CD14-positive monocyte (primary cell): Measurements from ENCODE around the gene NSD1. TPM values are rescaled to one million over a fixed set of nuclear protein-coding genes. Genes with fewer than 3 reads are reported as not detected.

Experiments
- DNase-seq, 3 donors: peaks; one replicate each; pipeline ENCODE4 v3.0.0-alpha.2; 2011 to 2022
- H2AFZ ChIP-seq: 2 replicates; pipeline ENCODE4 v1.6.0; 2012; ENCODE audit warnings: mild to moderate bottlenecking, low read depth, low read length, inconsistent platforms; ENCODE audit not compliant: insufficient read depth, poor library complexity, severe bottlenecking
- H3K27ac ChIP-seq, 2 donors: 1 replicate in 1 of 2; 2 replicates in 1 of 2; pipeline ENCODE4 v1.5.1; 2012 to 2013; ENCODE audit warnings: low read length in 2 of 2, control low read depth in 1 of 2, inconsistent platforms in 1 of 2, low read depth in 1 of 2, mild to moderate bottlenecking in 1 of 2
- H3K27me3 ChIP-seq, 2 donors: one replicate each; pipeline versions ENCODE4 v1.6.0 to v1.6.1; 2011 to 2013; ENCODE audit warnings: low read length in 2 of 2; ENCODE audit not compliant: control insufficient read depth in 2 of 2, insufficient read depth in 2 of 2
- H3K36me3 ChIP-seq, 2 donors: replicated peaks in 1 of 2; 1 replicate in 1 of 2; 2 replicates in 1 of 2; pipeline versions ENCODE4 v1.5.1 to v1.6.1; 2012 to 2013; ENCODE audit warnings: low read length in 2 of 2, control low read depth in 1 of 2, inconsistent platforms in 1 of 2, mild to moderate bottlenecking in 1 of 2; ENCODE audit not compliant: insufficient read depth in 2 of 2, control insufficient read depth in 1 of 2
- H3K4me1 ChIP-seq, 2 donors: 1 replicate in 1 of 2; 2 replicates in 1 of 2; pipeline versions ENCODE4 v1.5.1 to v1.6.1; 2012 to 2013; ENCODE audit warnings: low read length in 2 of 2, control low read depth in 1 of 2, inconsistent platforms in 1 of 2, mild to moderate bottlenecking in 1 of 2, moderate library complexity in 1 of 2; ENCODE audit not compliant: insufficient read depth in 2 of 2, control insufficient read depth in 1 of 2
- H3K4me2 ChIP-seq: replicated peaks from 2 replicates; pipeline ENCODE3; 2012; ENCODE audit warnings: low read length, moderate library complexity, mild to moderate bottlenecking; ENCODE audit not compliant: poor library complexity, severe bottlenecking; ENCODE audit errors: extremely low read depth
- H3K4me3 ChIP-seq, 3 experiments: fragments of 200-600 bp in 1 of 3; sonication (generic) in 1 of 3; replicated peaks in 1 of 3; 1 replicate in 2 of 3; 2 replicates in 1 of 3; pipeline ENCODE4 v1.5.1; 2011 to 2013; ENCODE audit warnings: low read length in 3 of 3, mild to moderate bottlenecking in 3 of 3, control low read depth in 2 of 3, low read depth in 2 of 3, inconsistent platforms in 1 of 3, moderate library complexity in 1 of 3
- H3K79me2 ChIP-seq: 2 replicates; pipeline ENCODE4 v1.6.0; 2012; ENCODE audit warnings: mild to moderate bottlenecking, control low read depth, inconsistent platforms, low read length, moderate library complexity; ENCODE audit not compliant: insufficient read depth
- H3K9ac ChIP-seq: 2 replicates; pipeline ENCODE4 v1.6.0; 2017; ENCODE audit warnings: low read length, mild to moderate bottlenecking; ENCODE audit not compliant: insufficient read depth, poor library complexity, severe bottlenecking
- H3K9me3 ChIP-seq, 2 donors: replicated peaks in 1 of 2; 1 replicate in 1 of 2; 2 replicates in 1 of 2; pipeline versions ENCODE4 v1.5.1 to v1.6.1; 2012 to 2013; ENCODE audit warnings: low read length in 2 of 2, control low read depth in 1 of 2; ENCODE audit not compliant: control insufficient read depth in 1 of 2, insufficient read depth in 1 of 2
- H4K20me1 ChIP-seq: 2 replicates; pipeline ENCODE4 v1.6.0; 2012; ENCODE audit warnings: mild to moderate bottlenecking, low read length, control low read depth, moderate library complexity; ENCODE audit not compliant: insufficient read depth
- H3K27ac Mint-ChIP-seq, 7 donors: one replicate each; pipeline ENCODE4 v1.8.0; 2020; ENCODE audit warnings: mild to moderate bottlenecking in 7 of 7, mixed read lengths in 7 of 7, moderate library complexity in 6 of 7, inconsistent platforms in 2 of 7
- H3K27me3 Mint-ChIP-seq, 3 donors: one replicate each; pipeline ENCODE4 v1.8.0; 2021 to 2022; ENCODE audit warnings: low read depth in 3 of 3, mild to moderate bottlenecking in 3 of 3, mixed read lengths in 3 of 3, moderate library complexity in 3 of 3, inconsistent platforms in 1 of 3
- H3K36me3 Mint-ChIP-seq, 2 donors: one replicate each; pipeline ENCODE4 v1.8.0; 2020; ENCODE audit warnings: mixed read lengths in 2 of 2, inconsistent platforms in 1 of 2, mild to moderate bottlenecking in 1 of 2
- H3K4me1 Mint-ChIP-seq: one replicate; pipeline ENCODE4 v1.8.0; 2020; ENCODE audit warnings: mild to moderate bottlenecking, mixed read lengths
- H3K4me3 Mint-ChIP-seq, 2 donors: one replicate each; pipeline ENCODE4 v1.8.0; 2020; ENCODE audit warnings: mild to moderate bottlenecking in 2 of 2, mixed read lengths in 2 of 2, moderate library complexity in 1 of 2
- H3K9me3 Mint-ChIP-seq, 7 donors: one replicate each; pipeline ENCODE4 v1.8.0; 2020 to 2022; ENCODE audit warnings: mixed read lengths in 7 of 7, mild to moderate bottlenecking in 6 of 7, moderate library complexity in 6 of 7, inconsistent platforms in 2 of 7
- WGBS: methylation state at CpG from one replicate; pipeline ENCODE4 v1.1.5; 2013; ENCODE audit warnings: missing lambda C conversion rate; ENCODE audit not compliant: insufficient coverage; 5-methylcytosine and 5-hydroxymethylcytosine counted together
- intact Hi-C, 2 donors: fragments of 100-400 bp; cut with micrococcal nuclease; formaldehyde crosslinking; loops; one replicate each; pipeline versions ENCODE4 v1.15.0 to v1.15.1; 2023
- polyA plus RNA-seq, 3 donors: library from polyadenylated mRNA; depleted of rRNA in 1 of 3; unstranded in 2 of 3; stranded (reverse) in 1 of 3; fragments of 300-500 nt in 2 of 3; fragments of >200 nt in 1 of 3; fragmentation: Illumina TruSeq in 2 of 3; gene quantifications; 1 replicate in 2 of 3; 2 replicates in 1 of 3; pipeline ENCODE4 v1.2.3, GENCODE V29; 2012 to 2021
- TF ChIP-seq, protein P1 (sequence below): fragments of 200-600 bp; IDR thresholded peaks from one replicate; pipeline ENCODE4 v1.8.0; 2022; ENCODE audit warnings: antibody characterized with exemption, mild to moderate bottlenecking

Gene NSD1
- polyA plus RNA-seq, 3 donors = 12.6 to 31.9 (median 19.0) TPM

DNA sequence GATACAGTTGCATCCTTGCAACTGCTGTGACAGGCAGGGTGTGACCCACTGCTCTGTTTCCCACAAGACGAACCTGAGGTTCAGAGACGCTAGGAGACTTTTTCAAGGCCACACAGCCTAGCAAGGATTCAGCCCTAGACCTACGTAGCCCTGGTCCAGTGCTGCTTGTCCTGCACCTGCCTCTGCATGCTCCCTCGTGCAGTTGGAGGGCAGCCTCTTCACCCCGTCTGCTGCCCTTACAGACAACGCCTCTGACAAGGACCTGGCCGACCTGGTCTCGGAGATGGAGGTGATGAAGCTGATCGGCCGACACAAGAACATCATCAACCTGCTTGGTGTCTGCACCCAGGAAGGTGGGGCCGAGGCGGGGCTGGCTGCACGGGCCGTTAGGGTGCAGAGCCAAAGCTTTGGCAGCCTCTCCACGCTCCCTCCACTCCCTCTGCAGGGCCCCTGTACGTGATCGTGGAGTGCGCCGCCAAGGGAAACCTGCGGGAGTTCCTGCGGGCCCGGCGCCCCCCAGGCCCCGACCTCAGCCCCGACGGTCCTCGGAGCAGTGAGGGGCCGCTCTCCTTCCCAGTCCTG, 38.4 kb upstream of the NSD1 start:
- Histone ChIP-seq H3K9me3 (no peaks in the 10 kb centered on the region), H3K4me3 (no peak overlapping the region), H3K27me3 (no peaks in the 10 kb centered on the region), H2AFZ (no peak overlapping the region), H3K4me2 (no peak overlapping the region), H3K27ac (no peak overlapping the region), H3K9ac (no peak overlapping the region), H3K36me3 (no peaks in the 10 kb centered on the region), H3K4me1 (no peaks in the 10 kb centered on the region), H4K20me1 (no peaks in the 10 kb centered on the region), H3K79me2 (no peaks in the 10 kb centered on the region)
- 91% methylated on average over 26 of the region's 28 CpGs for WGBS
- H3K27me3 Mint-ChIP-seq = peaks cover 4 to 9% (median 5%) of the 10 kb centered on the region in 3 donors
- TF ChIP-seq, protein P1, sequence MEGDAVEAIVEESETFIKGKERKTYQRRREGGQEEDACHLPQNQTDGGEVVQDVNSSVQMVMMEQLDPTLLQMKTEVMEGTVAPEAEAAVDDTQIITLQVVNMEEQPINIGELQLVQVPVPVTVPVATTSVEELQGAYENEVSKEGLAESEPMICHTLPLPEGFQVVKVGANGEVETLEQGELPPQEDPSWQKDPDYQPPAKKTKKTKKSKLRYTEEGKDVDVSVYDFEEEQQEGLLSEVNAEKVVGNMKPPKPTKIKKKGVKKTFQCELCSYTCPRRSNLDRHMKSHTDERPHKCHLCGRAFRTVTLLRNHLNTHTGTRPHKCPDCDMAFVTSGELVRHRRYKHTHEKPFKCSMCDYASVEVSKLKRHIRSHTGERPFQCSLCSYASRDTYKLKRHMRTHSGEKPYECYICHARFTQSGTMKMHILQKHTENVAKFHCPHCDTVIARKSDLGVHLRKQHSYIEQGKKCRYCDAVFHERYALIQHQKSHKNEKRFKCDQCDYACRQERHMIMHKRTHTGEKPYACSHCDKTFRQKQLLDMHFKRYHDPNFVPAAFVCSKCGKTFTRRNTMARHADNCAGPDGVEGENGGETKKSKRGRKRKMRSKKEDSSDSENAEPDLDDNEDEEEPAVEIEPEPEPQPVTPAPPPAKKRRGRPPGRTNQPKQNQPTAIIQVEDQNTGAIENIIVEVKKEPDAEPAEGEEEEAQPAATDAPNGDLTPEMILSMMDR = no peak
- intact Hi-C loops = no loop called here
- H3K27ac Mint-ChIP-seq = no peak overlapping the region
- H3K4me3 Mint-ChIP-seq = no peak overlapping the region
- H3K36me3 Mint-ChIP-seq = no peaks in the 10 kb centered on the region
- peaks cover 6% of the 10 kb centered on the region for H3K4me1 Mint-ChIP-seq
- DNase-seq = no peak
- H3K9me3 Mint-ChIP-seq = peaks cover 0 to 2% (median 0%) of the 10 kb centered on the region in 7 donors

DNA sequence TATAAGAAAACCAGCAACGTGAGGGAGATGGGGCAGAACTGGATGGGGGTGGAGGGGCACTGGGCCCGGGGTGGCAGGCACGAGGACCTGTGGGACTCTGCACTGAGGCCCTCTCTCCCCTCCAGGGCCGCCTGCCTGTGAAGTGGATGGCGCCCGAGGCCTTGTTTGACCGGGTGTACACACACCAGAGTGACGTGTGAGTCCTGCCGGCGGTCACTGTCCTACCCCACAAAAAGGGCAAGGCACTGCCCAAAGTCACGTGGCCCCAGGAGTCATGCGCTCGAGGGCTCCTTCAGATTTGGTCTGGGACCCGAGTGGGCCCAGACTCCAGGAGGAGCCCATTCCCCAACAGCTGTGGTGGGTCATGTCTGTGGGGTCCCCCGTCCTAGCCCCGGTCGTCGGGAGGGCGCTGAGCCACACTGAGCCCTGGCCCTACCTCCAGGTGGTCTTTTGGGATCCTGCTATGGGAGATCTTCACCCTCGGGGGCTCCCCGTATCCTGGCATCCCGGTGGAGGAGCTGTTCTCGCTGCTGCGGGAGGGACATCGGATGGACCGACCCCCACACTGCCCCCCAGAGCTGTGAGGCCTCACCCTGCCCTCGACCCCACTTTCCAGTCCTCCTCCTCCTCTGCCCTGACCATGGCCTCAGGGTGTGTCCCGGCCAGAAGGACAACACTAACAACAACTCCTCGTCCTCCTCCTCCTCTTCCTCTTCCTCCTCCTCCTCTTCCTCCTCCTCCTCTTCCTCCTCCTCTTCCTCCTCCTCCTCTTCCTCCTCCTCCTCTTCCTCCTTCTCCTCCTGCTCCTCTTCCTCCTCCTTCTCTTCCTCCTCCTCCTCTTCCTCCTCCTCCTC, 37.2 kb upstream of the NSD1 start:
- Mint-ChIP-seq H3K9me3 (peaks cover 0 to 2% (median 0%) of the 10 kb centered on the region in 7 donors), H3K4me1 (peaks cover 6% of the 10 kb centered on the region), H3K27ac (no peak overlapping the region), H3K27me3 (peaks cover 4 to 11% (median 5%) of the 10 kb centered on the region in 3 donors), H3K4me3 (no peak overlapping the region), H3K36me3 (no peaks in the 10 kb centered on the region)
- Histone ChIP-seq H3K9me3 (no peaks in the 10 kb centered on the region), H3K27me3 (no peaks in the 10 kb centered on the region), H3K4me3 (no peak overlapping the region), H3K4me1 (no peaks in the 10 kb centered on the region), H3K27ac (no peak overlapping the region), H3K4me2 (no peak overlapping the region), H3K79me2 (no peaks in the 10 kb centered on the region), H2AFZ (no peak overlapping the region), H3K36me3 (no peaks in the 10 kb centered on the region), H4K20me1 (no peaks in the 10 kb centered on the region), H3K9ac (no peak overlapping the region)
- DNase-seq = no peak
- TF ChIP-seq, protein P1 = no peak
- WGBS = 96% methylated on average over 24 of the region's 29 CpGs
- intact Hi-C loops = no loop called here
